Measurements from ENCODE around the gene LARP6.
"Not testable (repeated sequence)": the region's sequence is repeated elsewhere in the genome, so short reads cannot be mapped to it uniquely, and the experiment has no call there.

The LARP6 gene

GRCh38 chr15:70858614-70859321 is 4.8 kb upstream of the LARP6 start:
- not testable (repeated sequence) for DNase-seq

DNA sequence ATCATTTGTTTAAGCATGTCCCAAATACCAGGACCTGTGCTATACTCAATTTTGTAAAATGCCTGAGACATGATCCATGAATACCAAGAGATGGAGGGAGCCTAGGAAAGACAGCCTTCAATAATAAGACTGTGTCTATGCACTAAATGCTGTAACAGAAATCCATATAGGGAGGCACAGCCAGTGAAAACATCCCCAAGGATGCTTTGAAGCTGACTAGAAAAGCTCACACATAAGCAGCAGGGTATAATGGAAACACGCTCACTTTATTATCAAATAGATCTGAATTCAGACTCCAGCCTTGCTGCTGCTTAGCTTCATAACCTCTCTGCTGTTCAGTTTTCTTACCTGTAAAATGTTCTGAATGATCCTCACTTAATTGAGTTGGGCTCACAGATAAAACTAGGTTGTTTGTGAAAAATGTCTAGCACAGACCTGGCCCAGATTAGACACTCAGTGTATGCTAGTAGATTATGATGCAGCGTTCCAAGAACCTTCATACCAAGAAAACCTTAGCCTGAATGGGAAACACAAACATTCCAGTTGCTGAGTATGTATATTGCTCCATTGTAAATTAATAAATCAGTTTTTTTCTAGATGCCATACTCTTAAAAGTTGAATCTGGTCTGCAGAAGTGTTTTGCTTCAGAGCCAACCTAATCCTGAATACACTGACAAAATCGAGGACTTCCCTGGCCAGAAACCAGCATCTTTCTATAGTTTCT is 3.8 kb upstream of the LARP6 start:
- no peak for DNase-seq

DNA sequence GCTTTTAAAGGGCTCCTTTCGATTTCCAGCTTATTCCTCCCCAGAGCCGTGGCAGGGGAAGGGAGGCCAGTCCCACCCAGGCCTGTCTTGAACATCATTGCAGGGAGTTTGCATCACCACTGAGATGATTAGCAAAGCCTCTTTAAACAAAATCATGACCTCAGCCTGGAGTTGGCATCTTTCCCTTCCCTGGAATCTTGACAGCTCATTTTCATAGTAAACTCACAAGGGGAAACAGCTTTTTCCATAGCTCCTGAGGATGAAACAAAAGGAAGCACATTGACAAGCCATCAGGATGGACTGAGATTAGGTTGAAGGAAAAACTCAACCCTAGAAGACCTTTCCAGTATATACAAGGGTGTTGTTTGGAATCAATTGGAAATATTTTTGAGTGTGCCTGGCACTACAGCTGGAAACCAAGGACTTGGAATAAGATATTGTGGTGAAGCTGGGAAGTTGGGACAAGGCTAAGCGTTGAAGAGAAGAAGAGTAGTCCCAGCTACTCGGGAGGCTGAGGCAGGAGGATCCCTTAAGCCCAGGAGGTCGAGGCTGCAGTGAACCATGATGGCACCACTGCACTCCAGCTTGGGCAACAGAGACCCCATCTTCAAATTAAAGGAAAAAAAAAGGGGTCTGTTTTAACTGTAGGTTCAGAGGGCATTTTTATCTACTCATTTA is 3.1 kb upstream of the LARP6 start:
- DNase-seq = peak; percentile 93

GRCh38 chr15:70856177-70856883 is 2.4 kb upstream of the LARP6 start:
- DNase-seq = no peak

DNA sequence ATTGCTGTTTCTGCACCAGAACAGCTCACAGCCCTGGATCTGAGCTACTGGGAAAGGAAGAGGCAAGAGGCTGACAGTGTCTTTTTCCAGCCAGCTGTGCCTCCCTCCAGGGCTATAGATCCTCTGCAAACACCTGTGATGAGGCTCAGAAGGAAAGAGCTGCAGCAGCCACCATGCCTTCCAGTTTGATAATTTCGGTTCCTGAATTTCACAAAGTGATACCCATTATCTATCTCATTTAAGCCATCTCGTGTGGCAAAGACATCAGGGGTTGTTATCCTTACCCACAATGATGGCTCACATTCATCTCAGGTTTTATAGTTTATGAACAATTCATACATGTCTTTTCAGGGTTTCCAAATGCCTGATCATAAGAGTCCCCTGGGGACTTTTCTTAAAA is 1.8 kb upstream of the LARP6 start:
- DNase-seq = no peak

GRCh38 chr15:70854666-70854976 is 664 bp upstream of the LARP6 start:
- peak; percentile 38 for DNase-seq

DNA sequence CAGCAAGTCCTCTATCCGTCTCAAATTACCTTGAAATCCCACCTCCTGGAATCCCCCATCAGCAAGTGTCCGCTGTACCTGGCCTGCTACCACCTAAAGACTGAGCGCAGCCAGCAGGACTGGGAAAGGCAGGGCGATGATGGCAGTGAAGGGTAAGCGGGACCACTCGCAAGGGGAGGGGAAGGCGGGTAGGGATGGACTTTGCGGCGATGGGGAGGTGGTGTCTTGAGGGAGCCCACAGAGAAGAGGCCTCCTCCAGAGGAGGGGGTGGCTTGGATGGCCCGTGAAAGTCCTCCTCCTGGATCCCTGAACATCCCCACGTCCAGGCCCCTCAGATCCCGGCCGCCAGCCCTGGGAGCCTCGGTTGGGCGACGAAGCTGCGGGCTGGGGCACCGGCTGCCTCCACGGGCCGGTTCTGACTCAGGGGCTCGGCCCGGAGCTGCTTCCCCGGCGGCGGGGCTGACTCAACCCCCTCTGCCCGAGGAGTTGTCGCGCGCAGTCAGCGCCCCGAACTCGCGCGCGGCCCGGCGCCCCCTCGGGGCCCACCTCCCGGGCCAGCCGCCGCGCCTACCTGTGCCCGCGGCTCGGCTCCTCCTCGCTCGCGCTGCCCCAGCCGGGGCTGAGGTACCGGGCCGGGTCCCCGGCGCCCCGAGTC is 512 bp downstream of the LARP6 start:
- peak; percentile 53 for DNase-seq

DNA sequence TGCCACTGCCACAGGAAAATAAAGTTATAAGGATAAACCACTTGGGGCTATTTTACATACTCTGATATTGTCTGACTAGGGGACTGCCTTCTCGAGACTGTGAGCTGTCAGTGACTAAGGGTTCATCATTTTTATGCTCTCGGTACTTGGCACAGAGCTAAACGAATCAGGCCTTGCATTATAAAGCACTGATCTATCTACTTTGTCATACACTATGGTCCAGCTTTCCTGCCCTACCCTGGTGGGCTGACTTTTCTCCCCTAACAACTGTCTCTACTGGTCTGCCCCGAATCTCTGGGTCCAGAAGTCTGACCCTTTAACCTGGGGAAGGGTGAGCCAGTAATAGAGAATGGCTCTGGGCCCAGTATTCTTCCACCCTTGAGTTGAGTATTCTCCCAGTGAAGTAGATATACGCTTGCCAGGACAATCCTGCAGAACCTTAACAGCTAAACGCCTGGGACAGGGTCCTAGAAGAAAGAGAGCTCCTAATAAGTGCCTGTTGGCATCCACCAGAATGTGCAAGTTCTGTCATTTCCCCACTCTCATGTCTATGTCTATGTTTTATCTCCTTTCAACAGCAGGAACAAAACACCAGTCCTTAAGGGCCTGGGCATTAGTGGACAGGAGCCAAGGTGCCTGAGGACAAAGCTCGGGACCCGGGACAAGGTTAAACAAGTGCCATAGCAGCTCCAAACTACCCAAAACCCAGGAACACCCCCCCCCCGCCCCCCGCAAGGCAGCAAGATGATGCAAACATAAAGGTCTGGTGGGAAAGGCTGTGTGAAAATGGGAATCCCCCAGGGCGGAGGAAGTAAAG is 1.2 kb downstream of the LARP6 start:
- DNase-seq = no peak

GRCh38 chr15:70851889-70852288 is 2.1 kb downstream of the LARP6 start:
- DNase-seq = no peak

- DNase-seq = no peak
Measured at GRCh38 chr15:70845602-70846360, 8.2 kb downstream of the LARP6 start.

DNA sequence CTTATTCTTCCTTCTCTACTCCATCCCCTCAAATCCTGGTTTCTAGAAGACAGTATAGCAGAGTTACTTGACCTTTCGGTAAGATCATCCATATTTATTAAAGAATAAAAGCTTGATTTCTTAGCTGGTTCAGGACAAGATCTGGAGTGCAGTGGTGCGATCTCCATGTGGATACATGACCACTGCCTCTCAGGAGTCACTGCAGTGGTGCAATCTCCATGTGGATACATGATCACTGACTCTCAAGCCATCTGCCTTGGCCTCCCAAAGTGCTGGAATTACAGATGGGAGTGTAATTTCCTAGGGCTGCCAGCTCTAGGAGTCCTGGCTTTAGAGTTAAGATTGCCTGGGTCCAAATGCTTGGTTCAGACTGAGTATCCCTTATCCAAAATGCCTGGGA is 16.5 kb downstream of the LARP6 start:
- no peak for DNase-seq

GRCh38 chr15:70835841-70836240 is 18.1 kb downstream of the LARP6 start:
- DNase-seq = no peak

DNA sequence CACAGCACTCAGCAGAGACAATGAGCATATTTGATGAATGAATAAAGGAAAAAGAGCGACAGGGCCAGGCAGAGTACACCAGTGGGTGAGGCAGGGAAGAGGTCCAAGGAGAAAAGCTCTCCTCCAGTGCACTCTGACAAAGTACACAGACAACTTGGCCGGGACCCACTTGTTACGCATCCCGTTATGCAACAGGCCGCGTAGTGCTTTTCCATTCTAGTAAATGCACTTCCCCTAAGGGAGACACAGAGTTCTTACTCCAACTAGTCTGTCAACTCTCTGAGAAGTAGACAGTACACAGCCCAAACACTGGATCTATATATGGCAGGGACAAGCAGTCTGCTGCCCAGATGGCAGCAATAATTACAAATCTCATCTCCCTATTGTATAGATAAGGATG is 18.5 kb downstream of the LARP6 start:
- DNase-seq = no peak

- no peak for DNase-seq
Measured at GRCh38 chr15:70834999-70835398, 19.0 kb downstream of the LARP6 start.

DNA sequence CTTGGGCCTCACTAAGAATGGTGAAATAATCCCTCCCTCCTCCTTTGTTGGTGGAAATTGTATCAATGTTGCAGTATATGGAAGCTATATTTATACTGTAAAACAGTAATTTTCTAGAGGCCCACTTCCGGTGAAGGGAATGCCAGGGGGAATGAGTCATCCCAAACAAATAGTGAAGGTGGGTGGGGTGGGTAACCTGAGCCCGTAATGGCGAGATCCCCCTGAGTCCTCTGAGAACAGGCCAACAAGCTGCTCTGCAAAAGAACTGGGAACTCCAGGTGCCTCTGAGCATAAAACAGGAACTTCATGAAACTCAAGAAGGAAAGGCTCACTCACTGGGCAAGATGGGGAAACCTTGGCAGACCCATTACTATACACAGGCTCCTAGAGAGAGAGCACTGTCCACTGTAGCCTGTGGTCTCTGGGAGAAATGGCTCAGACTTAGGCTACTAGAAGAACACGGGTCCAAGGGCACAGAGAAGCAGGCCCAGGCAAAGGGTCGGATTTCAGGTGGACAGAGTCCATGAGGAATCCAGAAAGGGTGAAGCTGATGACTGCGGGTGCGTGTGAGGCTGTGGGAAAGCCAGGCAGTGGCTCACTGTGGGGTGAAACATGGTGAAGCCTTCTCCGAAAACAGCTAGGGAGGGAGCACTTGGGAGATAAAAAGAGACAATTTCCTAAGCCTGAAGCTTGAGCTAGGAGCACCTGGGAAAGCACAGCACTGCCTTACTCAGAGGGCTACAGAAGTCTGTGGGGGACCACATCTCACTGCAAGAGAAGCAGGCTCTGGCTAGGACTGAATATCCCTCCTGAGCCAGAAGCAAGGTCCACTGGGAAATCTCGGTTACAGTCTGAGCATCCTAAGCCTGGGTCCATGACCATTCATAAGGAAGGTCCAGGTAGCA is 19.8 kb downstream of the LARP6 start:
- peak; percentile 46 for DNase-seq

- no peak for DNase-seq
Measured at GRCh38 chr15:70833422-70833821, 20.5 kb downstream of the LARP6 start.

GRCh38 chr15:70832176-70832575 is 21.8 kb downstream of the LARP6 start:
- DNase-seq = no peak

DNA sequence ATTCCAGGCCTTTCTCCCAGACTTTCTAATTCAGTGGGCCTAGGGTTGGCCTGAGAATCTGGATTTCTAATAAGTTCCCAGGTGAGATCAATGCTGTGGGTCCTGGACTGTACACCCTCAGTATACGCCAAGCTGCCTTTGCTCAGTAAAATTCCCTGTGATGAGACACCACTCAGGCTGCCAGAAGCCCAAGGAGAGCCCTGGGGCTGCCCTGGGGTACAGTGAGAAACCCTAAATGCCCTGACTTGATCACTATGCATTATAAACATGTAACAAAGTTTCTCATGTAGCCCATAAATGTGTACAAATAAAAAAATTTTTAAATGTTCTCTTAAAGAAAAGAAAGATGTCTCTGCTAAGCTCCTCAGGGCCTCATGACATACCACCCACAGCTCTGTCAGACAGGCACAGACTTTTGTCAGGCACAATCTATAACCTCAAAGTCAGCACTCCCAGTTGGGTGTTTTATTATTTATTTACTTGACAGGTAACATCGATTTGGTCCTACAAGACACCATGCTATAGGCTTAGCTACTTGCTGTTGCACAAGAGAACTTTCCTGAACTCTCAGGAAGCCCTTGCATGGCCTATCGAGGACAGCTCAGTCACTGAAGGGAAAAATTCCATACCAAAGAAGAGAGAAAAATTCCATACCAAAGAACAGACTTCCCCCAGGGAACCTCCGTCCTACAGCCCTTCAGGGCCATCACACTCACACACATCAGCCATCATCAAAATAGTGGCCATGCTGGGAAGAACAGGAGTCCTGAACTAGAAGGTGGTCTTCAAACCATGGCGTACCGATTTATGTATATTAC is 22.7 kb downstream of the LARP6 start:
- DNase-seq = no peak

GRCh38 chr15:70830615-70831014 is 23.3 kb downstream of the LARP6 start:
- DNase-seq = no peak

Measured in amniotic stem cell (primary cell).